ENCODE results near the gene CDC42EP4. TPM values are rescaled to one million over a fixed set of nuclear protein-coding genes. Genes with fewer than 3 reads are reported as not detected.

The CDC42EP4 gene
- total RNA-seq, 1 donor from 2014 or later: 25.0 TPM

DNA sequence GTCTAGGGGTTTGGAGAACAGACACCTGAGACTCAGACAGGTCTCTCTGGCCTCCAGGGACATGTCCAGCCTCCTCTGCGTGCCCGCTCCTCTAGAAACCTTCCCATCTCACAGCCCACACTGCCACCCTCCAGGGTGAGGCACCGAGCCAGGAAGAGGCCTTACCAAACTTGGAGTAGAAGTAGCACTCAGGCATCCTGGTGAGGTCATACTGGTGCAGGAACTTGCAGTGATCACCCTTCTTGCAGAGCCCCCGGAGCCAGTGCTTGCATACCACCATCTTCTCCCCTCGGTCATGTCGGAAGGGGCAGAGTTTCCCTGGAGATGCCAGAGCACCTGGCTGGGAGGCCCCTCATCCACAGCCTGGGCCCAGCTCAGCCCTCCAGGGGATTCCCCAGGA lies 54.3 kb downstream of the CDC42EP4 start:
- no peak for DNase-seq (ENCODE audit: extremely low read depth, low read depth, low spot score)

DNA sequence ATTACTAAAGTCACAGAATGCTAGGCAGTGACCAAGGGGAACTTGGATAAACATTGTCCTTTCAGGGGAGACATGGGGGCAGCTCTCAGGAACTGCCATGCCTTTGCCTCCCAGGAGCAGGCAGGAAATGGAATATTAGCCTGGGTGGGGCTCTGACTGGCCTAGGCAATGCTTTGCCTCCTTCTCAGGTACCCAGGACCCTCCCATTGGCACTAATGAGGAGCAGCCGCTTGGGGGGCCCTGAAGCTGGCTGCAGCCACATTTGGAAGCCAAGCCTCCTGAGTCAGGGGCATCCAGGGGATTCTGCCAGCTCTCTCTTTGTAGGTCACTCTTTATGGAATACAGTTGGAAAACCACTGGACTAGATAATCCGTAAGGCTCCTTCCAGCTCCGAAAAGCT lies 55.6 kb downstream of the CDC42EP4 start:
- no peak for DNase-seq (ENCODE audit: extremely low read depth, low read depth, low spot score)

DNA sequence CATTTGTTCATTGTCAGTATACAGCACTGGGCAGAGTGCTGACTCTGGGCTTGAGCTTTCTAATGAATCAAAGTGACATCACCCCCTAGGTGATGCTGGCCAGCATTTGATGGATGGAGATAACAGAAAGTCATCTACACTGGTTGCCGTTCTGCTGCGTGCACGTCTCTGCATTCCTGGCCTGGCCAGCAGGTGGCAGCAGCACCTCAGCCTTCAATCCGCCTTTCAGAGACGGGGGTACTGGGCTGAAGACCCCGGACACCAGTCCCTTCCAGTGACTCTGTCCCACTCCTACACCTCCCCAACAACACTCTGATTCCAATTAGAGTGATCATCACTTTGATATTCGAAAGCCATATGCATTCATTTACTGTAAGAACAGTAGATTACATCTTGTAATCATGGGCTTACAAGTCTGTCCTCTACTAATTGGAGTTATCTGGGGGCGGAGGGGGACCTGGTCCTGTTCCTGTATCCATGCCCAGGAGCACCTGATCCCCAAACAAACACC lies 56.1 kb downstream of the CDC42EP4 start:
- no peak for DNase-seq (ENCODE audit: extremely low read depth, low read depth, low spot score)

DNA sequence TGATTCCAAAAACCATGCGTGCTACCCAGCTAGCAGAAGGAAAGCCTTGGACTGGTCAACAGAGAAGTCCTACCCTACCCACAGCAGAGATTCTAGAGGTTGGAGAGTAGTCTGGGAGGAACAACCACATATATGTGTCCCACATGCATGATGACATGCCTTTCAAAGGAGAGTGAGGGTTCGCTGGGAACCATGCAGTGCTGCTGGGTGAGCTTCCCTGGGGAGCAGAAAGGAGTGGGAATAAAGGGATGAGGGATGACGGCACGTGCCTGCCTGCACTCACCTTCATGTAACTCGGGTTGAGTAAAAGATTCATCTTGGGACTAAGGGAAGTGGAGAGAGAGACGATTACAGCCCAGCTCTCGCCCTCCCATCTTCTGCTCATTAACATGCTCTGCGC lies 59.9 kb downstream of the CDC42EP4 start:
- no peak for DNase-seq (ENCODE audit: extremely low read depth, low read depth, low spot score)

DNA sequence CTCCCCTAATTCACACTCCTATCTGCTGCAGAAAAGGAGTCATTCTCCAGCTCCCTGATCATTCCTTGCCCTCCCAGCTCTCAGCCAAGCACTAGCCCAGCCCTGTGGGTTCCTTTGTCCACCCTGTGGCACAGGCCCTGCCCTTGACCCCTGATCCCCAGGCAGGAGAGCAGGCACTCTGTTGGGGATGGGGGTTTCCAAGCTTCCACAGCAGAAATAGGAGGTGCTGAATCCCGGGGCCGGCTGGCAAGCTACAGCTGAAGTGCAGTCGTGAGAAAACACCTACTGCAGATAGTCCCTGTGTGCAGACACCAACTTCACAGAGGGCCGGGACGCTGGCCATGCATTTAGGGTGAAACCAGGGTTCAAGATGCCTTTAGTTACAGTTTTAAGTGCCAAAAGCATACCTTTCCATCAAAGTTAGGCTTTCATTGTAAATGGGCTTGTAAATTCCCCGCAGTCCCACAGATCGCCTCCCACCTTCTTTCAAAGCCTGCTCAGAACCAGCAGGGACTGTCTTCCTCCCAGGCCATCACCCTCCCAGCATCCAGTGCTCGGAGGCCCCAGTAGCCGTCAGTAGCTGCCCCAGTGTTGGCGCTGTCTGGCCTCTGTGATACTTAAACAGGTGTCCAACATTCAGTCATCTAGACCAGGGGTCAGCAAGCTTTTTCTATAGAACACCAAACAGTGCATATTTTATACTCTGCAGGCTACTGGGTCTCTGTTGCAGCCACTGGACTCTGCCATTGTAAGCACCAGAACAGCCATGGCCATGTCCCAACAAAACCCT lies 60.8 kb downstream of the CDC42EP4 start:
- DNase-seq (ENCODE audit: extremely low read depth, low read depth, low spot score): no peak

DNA sequence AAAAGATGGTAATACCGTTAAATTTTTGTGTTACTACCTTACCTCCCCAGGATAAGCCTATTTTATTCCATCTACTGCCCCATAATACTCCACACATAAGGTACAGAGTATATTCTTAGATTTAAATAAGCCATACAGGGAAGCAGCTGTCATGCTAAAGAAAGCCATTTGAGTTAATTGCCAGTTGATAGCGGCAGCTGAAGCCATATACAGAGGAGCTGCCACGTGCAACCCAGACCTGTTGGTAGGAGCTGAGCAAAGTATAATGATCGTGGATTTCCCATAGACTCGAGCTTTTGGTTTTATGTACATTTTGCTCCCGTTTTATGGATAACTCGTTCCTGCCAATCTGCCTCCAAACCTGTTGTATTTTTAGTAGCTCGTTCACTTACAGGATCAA lies 62.1 kb downstream of the CDC42EP4 start:
- DNase-seq (ENCODE audit: extremely low read depth, low read depth, low spot score): no peak

DNA sequence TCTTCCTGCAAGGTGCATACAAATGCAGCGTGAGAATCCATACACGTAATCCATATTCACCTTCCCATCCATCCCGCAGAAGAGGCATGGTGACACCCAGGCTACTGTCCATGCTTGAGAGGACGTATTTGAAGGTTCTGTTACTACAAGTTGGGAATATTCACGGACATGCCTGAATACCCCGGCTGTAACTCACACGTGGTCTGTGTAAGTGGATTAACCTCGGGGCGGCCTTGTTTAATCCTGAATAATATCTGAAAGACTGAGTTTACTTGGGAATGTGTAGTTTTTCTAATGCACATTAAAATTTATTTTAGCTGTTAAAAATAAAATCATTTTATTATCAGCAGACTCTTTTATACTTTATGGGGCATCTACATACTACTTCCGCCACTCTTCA lies 63.3 kb downstream of the CDC42EP4 start:
- DNase-seq (ENCODE audit: extremely low read depth, low read depth, low spot score): no peak

DNA sequence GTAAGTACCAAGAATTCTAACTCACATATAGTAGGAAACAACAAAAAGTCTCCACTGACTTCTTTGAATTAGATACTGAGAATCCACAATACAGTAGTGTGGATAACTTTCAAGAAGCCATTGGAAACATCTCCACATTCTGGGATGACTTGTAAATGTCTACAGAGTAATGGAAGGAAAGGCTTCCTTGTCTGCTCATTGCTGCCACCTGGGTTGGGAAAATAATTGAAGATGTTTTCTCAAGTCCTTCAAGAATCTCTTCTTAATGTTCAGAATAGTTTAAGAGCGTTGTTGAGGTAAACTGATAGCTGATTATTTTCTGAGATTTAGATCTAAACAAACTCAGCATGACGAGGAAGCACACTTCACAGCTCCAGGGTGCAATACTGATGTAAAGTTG lies 64.1 kb downstream of the CDC42EP4 start:
- DNase-seq (ENCODE audit: extremely low read depth, low read depth, low spot score): no peak

DNA sequence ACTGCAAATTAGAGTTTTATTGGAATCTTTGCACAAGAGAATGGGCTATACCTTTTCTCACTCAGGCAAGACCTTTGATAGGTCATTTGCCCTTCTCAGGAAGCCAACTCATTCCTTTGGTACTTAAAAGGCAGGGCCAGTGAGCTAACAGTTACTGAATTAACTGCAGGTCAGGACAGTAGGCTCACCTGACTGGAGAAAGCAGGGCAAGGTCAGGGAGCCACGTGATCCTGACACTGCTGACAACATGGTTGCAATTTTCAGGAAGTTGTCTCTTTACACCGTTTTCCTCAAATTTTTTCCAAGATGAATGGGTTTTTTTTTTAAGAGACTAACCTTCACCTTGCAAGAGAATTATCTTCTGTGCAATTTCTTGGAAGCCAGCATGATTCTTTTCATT lies 71.2 kb downstream of the CDC42EP4 start:
- DNase-seq (ENCODE audit: extremely low read depth, low read depth, low spot score): no peak

DNA sequence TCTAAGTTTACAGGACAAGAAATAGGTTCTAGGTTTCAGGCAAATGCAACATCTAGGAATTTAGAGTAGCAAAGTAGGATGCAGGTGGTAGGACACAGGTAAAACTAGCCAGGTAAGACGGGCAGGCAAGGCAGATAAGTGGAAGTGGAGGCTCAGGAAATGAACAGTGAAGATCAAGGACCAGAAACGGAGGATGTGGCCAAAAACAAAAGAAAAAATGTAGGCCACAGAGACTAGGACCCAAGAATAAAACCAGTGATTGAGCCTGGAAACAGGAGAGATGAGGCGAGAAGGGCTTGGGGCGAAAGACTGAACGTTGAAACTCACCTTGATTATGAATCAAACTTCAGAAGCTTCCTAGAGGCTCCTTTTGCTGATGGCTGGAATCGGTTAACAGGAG lies 74.1 kb downstream of the CDC42EP4 start:
- DNase-seq (ENCODE audit: extremely low read depth, low read depth, low spot score): no peak

DNA sequence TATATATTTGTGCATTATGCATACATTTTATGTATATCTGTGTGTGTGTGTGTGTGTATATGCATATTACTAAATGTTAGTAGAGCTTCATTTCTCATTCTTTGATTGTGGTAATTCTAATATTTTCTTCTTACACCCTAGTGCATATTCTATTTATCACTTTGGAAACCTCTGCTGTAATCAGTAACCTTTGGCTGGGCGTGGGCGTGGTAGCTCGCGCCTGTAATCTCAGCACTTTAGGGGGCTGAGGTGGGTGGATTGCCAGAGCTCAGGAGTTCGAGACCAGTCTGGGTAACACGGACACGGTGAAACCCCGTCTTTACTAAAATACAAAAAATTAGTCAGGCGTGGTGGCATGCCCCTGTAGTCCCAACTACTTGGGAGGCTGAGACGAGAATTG lies 77.1 kb downstream of the CDC42EP4 start:
- DNase-seq (ENCODE audit: extremely low read depth, low read depth, low spot score): no peak

Other genes starting within 250 kb of the CDC42EP4 start
- 5.8 and 17.7 TPM in 2 replicates for gene SLC39A11, start 219.3 kb downstream of the CDC42EP4 start, total RNA-seq
- gene SSTR2, start 147.0 kb downstream of the CDC42EP4 start, total RNA-seq: not detected in 2 replicates
- 20.3 and 27.5 TPM in 2 replicates for gene COG1, start 118.9 kb downstream of the CDC42EP4 start, total RNA-seq
- 1.2 TPM in 1 of 2 replicates, not detected in the other for gene CPSF4L, start 50.1 kb downstream of the CDC42EP4 start, total RNA-seq

Measured in glomerular endothelial cell (primary cell).